Activated CD4-positive, alpha-beta T cell treated with anti-CD3 and anti-CD28 coated beads, Interleukin-2, Interleukin-4, amounts not matched to agents 100 ng/mL and 50 ng/mL, durations not matched to agents 16 hours and 8 hours (primary cell): ENCODE results near the gene RAF1.
"Not testable (repeated sequence)": the region's sequence is repeated elsewhere in the genome, so short reads cannot be mapped to it uniquely, and the experiment has no call there.

Experiments
- DNase-seq: peaks from one replicate; pipeline ENCODE4 v3.0.0-alpha.2; 2020; ENCODE audit warnings: low spot score

Gene RAF1

DNA sequence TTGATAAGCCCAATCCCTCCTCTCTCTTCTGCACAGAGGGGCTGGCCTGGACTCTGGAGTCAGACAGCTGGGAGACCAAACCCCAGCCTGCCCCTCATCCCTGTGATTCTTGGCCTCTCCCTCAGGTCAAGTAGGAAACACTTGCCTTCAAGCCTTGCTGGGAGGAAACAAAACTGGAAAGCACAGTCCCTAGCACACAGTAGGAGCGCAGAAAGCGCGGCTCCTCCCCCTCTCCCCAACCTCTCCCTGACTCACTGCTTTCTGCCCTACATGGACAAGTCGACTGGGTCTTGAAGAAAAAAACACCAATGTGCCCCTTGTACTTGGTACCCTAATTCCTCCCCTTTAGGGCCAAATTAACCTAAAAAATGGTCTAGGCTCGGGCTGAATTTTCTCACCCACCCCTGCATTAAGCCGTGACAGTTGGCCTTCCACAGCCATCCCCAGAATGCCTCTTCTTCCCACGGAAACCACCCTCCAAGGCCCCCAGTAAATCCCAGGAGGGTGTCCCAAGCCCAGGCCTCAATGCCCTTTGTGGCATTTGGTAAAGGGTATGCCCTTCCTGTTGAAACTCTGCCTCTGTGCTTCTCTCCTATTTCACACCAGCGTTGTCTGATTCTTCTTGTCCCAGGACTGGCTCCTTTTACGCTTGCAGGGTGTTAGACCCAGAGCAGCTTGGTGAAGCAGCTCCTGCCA lies 11.3 kb upstream of the RAF1 start:
- DNase-seq: no peak

GRCh38 chr3:12673956-12674736 lies 10.2 kb upstream of the RAF1 start:
- DNase-seq: not testable (repeated sequence)

DNA sequence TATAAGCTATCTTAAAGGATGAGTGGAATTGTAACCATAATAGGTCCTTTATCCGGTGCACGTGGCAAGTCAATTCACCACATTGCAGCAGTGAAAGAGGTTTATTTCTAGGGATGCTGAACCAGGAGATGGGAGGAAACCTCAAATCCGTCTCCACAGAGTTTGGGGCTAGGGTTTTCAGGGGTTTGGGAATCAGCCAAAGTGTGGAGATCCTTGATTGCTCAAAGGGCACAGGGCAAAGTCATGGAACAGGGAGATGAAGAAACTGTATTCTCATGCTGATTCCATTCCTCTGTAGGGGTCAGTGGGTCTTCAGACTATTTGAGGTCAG lies 7.2 kb upstream of the RAF1 start:
- no peak for DNase-seq

- no peak for DNase-seq
Observed at GRCh38 chr3:12670365-12671119, 6.6 kb upstream of the RAF1 start.

- no peak for DNase-seq
Observed at GRCh38 chr3:12663401-12663935, 449 bp downstream of the RAF1 start.

- peak; percentile 31 for DNase-seq
Observed at GRCh38 chr3:12662593-12663400, 1.1 kb downstream of the RAF1 start.

- DNase-seq: no peak
Observed at GRCh38 chr3:12661926-12662592, 1.9 kb downstream of the RAF1 start.

GRCh38 chr3:12661375-12661774 lies 2.5 kb downstream of the RAF1 start:
- DNase-seq: not testable (repeated sequence)

GRCh38 chr3:12660196-12660595 lies 3.7 kb downstream of the RAF1 start:
- DNase-seq: no peak

- no peak for DNase-seq
Observed at GRCh38 chr3:12659316-12660015, 4.5 kb downstream of the RAF1 start.

- peak; percentile 18 for DNase-seq
Observed at GRCh38 chr3:12658593-12659058, 5.3 kb downstream of the RAF1 start.

GRCh38 chr3:12656850-12657249 lies 7.1 kb downstream of the RAF1 start:
- DNase-seq: no peak

GRCh38 chr3:12656193-12656592 lies 7.7 kb downstream of the RAF1 start:
- no peak for DNase-seq

- DNase-seq: no peak
Observed at GRCh38 chr3:12655701-12656100, 8.2 kb downstream of the RAF1 start.

- no peak for DNase-seq
Observed at GRCh38 chr3:12653747-12654146, 10.2 kb downstream of the RAF1 start.

DNA sequence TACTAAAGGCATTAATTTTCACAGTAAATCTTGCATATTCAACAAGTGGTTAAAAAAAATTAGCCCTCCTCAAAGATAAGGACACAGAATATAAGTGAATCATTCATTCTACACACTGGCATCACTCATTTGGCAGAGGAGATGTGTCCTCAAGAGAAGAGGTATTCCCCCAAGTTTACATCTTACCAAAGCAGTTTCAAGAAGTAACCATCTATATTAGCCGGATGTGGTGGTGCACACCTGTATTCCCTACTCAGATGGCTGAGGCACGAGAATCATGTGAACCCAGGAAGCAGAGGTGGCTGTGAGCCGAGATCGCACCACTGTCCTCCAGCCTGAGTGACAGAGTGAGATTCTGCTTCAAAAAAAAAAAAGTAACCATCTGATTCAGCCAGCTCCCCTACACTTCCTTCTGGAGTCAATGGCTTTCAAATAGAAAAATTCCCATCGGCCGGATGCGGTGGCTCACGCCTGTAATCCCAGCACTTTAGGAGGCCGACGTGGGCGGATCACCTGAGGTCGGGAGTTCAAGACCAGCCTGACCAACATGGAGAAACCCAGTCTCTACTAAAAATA lies 15.4 kb downstream of the RAF1 start:
- DNase-seq: no peak

GRCh38 chr3:12644331-12644937 lies 19.5 kb downstream of the RAF1 start:
- DNase-seq: no peak

- DNase-seq: no peak
Observed at GRCh38 chr3:12643724-12644123, 20.2 kb downstream of the RAF1 start.

GRCh38 chr3:12643010-12643380 lies 20.9 kb downstream of the RAF1 start:
- DNase-seq: no peak

DNA sequence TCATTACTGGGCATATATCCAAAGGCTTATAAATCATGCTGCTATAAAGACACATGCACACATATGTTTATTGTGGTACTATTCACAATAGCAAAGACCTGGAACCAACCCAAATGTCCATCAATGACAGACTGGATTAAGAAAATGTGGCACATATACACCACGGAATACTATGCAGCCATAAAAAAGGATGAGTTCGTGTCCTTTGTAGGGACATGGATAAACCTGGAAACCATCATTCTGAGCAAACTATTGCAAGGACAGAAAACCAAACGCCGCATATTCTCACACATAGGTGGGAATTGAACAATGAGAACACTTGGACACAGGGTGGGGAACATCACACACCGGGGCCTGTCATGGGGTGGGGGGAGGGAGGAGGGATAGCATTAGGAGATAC lies 23.1 kb downstream of the RAF1 start:
- not testable (repeated sequence) for DNase-seq
